GM18520 (cell line): Measurements from ENCODE around the gene LHPP.

Experiments used
- ATAC-seq: cut with Tn5 transposase; IDR thresholded peaks from one replicate; pipeline ENCODE4 v1.9.1; 2021; ENCODE audit not compliant: unreplicated experiment

Gene LHPP

DNA sequence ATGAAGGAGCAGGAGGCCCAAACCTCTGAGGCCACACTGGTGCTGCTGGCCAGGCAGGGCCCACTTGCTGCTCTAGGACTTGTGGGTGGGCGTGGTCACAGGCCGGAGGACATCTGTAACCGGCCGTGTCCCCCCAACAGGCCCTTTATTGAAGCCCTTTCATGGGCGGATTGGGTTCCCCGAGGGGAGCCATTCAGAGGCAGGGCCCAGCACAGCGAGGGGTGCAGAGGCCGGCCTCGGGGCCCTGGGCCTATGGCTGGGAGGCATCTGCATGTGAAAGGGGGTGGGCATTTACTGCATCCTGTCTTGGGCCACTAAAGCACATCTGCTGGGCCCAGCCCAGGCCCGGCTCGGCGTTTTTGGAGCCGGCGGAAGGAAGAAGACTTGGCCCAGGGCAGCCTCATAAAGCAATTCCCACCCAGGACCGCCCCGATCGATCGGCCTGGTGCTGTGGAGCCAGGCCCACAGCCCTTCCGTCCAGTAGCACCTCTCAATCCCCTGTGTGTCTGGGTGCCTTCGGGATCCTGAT, 8.4 kb downstream of the LHPP start:
- no peak for ATAC-seq

GRCh38 chr10:124470544-124471434, 9.2 kb downstream of the LHPP start:
- no peak for ATAC-seq

GRCh38 chr10:124472071-124472470, 10.4 kb downstream of the LHPP start:
- ATAC-seq, result no peak

- no peak for ATAC-seq
Measured at GRCh38 chr10:124473070-124473469, 11.4 kb downstream of the LHPP start.

GRCh38 chr10:124474514-124475070, 13.0 kb downstream of the LHPP start:
- ATAC-seq, result no peak

GRCh38 chr10:124476043-124476725, 14.6 kb downstream of the LHPP start:
- ATAC-seq, result no peak

DNA sequence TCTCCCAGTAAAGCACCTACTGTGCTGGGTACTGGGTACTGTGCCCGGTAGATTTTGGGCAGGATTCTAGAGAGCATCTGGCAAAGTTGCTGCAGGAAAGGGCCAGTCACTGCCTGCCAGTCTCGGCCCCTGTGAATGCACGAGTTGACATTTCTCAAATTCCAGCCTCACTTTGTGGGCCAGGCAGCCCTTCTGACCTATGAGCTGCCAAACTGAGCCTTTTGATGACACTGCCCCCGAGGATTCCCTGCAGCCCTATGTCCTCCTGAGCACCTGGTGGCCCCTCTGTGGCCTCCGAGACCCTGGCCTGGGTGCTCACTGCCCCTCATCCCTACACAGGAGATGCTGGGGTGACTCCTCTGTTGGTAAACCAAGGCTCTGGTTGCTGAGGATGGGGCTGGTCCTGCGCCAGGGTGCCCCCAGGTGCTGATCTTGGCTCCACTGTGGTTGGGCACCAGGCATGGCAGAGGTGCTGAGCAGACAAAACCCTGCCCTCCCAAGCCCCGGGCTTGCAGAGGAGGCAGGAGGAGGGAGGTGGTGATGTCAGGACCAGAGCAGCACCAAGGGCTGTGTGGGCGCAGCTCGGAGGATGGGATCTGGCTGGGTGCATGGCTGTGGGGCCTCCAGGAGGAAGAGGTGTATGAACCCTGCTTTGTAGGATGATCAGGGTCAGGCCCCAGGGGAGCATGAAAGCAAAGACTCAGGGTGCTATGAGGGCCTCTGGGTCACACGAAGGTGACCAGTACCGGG, 16.2 kb downstream of the LHPP start:
- no peak for ATAC-seq

GRCh38 chr10:124478515-124478914, 16.9 kb downstream of the LHPP start:
- ATAC-seq, result no peak

- ATAC-seq, result no peak
Measured at GRCh38 chr10:124480860-124481259, 19.2 kb downstream of the LHPP start.

- no peak for ATAC-seq
Measured at GRCh38 chr10:124481717-124482116, 20.1 kb downstream of the LHPP start.

GRCh38 chr10:124482236-124482800, 20.7 kb downstream of the LHPP start:
- ATAC-seq, result no peak

DNA sequence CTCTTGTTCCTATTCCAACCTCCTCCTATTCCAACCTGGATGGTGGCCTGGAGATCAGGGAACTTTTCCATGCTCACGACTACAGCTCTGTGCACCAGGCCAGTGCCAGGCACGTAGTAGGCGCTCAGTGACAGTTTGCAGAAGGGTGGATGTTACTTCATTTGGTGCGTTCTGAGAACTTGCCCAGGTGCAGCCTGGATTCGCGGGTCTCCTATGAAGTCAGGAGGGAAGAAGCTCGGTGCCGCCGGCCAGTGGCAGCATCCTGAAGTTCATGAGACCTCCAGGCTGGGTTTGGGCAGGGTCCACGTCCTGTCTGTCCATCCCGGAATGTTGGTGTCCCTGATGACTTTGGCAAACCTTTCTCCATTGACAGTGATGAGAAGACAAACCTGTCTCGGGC, 21.3 kb downstream of the LHPP start:
- ATAC-seq, result no peak

DNA sequence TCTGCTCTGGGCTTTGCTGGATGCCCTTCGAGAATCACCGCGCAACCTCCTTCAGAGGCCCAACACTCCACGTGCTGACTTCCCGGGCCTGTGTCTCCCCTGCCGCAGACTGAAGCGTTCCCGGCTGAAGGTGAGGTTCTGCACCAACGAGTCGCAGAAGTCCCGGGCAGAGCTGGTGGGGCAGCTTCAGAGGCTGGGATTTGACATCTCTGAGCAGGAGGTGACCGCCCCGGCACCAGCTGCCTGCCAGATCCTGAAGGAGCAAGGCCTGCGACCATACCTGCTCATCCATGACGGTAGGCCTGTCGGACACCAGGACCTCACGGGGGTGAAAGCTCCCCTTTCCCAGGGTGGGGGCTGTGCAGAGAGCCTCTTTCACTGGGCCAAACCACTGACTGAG, 22.4 kb downstream of the LHPP start:
- ATAC-seq, result no peak

DNA sequence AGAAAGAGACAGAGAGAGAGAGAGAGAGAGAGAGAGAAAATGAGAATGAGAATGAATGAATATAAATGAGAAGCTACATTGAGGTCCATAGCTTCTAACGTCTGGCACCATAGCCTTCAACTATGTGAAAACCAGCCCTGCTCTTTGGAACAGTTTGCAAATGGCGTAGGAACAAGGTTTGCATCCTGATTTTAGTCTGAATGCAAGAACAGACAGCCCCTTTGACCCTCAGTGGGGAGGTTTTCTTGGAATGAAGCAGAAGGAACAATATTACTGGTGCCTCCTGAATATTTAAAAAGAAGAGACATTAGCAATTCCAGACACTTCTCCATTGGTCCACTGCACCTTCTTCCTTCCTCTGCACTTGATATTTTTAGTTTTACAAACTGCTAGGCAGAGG, 23.0 kb downstream of the LHPP start:
- ATAC-seq, result no peak

DNA sequence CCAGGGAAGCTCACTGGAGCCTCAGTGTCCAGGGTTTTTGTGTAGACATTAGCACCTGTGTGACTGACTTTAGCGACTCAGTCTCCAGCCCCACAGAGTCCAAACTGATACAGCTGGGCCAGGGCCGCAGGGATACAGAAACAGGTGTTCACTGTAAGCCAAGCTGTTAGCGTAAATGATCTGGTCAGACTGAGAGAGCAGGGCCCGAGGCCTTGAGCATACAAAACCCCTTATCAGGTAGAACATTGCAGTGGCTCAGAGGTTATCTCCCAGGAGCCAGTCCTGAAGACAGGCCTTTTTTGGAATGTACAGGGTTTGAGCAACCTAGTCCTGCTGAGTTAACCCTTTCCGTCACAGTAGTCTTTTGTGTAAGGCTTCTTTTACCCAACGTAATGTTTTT, 25.0 kb downstream of the LHPP start:
- no peak for ATAC-seq

GRCh38 chr10:124491105-124491504, 29.5 kb downstream of the LHPP start:
- no peak for ATAC-seq

GRCh38 chr10:124492266-124492665, 30.6 kb downstream of the LHPP start:
- ATAC-seq, result no peak

DNA sequence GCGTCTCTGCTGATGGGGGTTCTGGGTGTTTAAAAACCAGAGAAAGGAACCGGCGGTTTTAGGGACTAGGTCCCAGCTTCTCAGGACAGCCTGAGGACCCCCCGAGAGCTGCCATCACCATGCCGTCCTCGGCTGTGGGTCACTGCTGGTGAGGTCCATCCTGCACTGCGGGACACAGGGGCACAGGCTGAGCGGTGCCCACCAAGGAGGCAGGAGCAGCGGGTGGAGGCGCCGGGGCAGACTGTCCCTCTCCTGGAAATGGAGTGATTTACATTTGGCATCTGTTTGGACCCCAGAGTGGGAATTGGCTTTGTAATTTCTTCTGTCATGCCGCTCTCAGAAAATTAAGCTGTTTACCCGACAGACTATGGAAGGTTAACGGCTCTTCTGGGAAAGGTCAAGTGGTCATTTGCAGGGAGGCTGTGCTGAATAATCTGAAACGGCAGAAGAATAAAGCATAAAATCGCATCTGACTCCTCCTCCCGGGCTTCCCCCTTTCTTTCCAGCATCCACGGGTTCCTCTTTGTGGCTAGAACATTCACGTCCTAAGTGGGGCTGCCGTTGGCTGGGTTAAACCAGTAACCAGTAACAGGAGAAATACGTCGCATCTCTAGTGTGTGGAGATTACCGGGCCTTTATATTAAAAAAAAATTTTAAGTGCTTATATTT, 31.7 kb downstream of the LHPP start:
- ATAC-seq, result no peak

- no peak for ATAC-seq
Measured at GRCh38 chr10:124494046-124494807, 32.6 kb downstream of the LHPP start.

GRCh38 chr10:124495162-124495561, 33.5 kb downstream of the LHPP start:
- ATAC-seq, result no peak
